ENCODE measurements around the gene ZNF284.
"Not testable (repeated sequence)": the region's sequence is repeated elsewhere in the genome, so short reads cannot be mapped to it uniquely, and the experiment has no call there.

The ZNF284 gene

DNA sequence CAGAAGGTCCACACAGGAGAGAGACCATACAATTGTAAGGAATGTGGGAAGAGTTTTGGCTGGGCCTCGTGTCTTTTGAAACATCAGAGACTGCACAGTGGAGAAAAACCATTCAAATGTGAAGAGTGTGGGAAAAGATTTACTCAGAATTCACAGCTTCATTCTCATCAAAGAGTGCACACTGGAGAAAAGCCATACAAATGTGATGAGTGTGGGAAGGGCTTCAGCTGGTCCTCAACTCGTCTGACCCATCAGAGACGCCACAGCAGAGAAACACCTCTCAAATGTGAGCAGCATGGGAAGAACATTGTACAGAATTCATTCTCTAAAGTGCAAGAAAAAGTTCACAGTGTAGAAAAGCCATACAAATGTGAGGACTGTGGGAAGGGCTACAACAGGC, 35.8 kb downstream of the ZNF284 start:
- H3K36me3 ChIP-seq = peaks cover 76% of the 10 kb centered on the region
- no peak for TF ChIP-seq Cebpa-rat (IDR thresholded peaks at IDR 0.05)

DNA sequence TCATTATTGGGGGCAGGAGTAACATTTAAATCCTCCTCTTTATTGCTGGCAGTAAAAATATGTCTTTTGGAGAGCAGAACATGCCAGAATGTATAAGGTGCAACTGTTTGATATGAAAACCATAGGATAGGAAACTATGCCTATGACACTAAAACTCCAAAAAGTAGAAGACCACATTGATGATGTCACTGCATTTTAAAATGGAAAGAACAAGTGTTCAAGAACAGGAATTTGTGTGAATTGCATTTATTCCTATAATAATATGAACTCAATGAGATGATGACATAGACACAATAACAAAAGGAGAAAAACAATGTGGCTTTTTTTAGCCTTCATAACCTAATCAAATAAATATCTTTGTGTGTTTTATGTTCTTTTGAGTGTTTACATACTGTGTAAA, 37.5 kb downstream of the ZNF284 start:
- Histone ChIP-seq H3K9me3 (peaks cover 55% of the 10 kb centered on the region), H3K27ac (no peak overlapping the region), H3K27me3 (no peaks in the 10 kb centered on the region), H3K4me3 (no peak overlapping the region), H3K9ac (no peak overlapping the region), H3K36me3 (peaks cover 59% of the 10 kb centered on the region), H3K4me2 (no peak overlapping the region), H4K20me1 (no peaks in the 10 kb centered on the region), H3K4me1 (peaks cover 19% of the 10 kb centered on the region)
- TF ChIP-seq Cebpa-rat (IDR thresholded peaks at IDR 0.05) = no peak

More for the DNA sequence above, 35.8 kb downstream of the ZNF284 start:
- Histone ChIP-seq H3K27ac (no peak overlapping the region), H3K4me3 (peak overlapping the region; percentile 39; the same call in 1 of the 2 replicates), H3K27me3 (no peaks in the 10 kb centered on the region), H4K20me1 (no peaks in the 10 kb centered on the region), H3K4me1 (peaks cover 12% of the 10 kb centered on the region), H3K9me3 (peaks cover 65% of the 10 kb centered on the region), H3K9ac (no peak overlapping the region), H3K4me2 (no peak overlapping the region)

DNA sequence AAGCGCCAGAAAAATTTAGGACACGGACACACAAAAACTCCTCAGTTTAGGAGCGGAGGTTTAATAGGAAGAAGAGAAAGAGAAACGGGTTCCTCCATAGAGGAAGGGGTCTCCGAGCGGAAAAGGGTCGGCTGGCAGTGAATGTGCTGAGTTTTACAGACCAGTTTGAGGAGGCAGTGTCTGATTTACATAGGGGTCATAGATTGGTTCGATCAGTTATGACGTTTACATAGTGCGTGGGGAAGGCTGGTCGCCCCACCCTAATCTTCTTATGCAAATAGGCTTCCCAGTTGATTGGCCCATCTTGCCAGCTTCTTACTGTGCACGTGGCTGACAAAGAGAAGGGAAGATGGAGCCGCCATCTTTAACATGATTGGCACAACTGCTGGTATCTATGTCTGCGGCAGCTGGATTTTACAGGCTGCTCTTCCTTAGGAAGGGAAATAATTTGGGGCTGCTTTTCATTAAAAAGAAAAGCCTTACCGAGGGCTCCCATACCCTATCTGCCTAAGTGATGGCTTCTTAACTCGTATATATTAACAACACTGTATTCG, 40.0 kb downstream of the ZNF284 start:
- H3K27ac ChIP-seq = no peak overlapping the region
- peak overlapping the region; percentile 86 for H3K4me2 ChIP-seq
- H3K9me3 ChIP-seq = peaks cover 31% of the 10 kb centered on the region
- no peaks in the 10 kb centered on the region for H4K20me1 ChIP-seq
- H3K4me1 ChIP-seq = peaks cover 24% of the 10 kb centered on the region
- peaks cover 47% of the 10 kb centered on the region for H3K36me3 ChIP-seq
- H3K4me3 ChIP-seq = peak overlapping the region; percentile 89
- H3K27me3 ChIP-seq = no peaks in the 10 kb centered on the region
- no peak overlapping the region for H3K9ac ChIP-seq
- TF ChIP-seq Cebpa-rat (IDR thresholded peaks at IDR 0.05) = no peak

DNA sequence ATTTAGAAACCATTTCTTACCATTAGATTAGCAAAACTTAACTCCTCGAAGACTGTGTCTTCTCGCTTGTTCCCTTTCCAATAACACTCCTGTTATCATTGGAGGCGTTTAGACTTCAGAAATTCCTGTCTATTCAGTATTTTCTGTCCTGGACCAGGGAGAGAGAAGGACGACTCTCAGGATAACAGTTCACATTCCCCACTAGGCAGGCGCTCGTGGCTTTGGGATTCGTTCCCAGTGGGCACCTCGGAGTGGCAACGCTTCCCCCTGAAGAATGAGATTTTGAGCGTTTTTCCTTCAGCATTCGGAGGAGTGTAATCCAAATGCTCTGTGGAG, 40.8 kb downstream of the ZNF284 start:
- H3K36me3 ChIP-seq = peaks cover 47% of the 10 kb centered on the region
- TF ChIP-seq Cebpa-rat (IDR thresholded peaks at IDR 0.05) = no peak
- H3K9me3 ChIP-seq = peaks cover 24% of the 10 kb centered on the region
- H4K20me1 ChIP-seq = no peaks in the 10 kb centered on the region
- no peak overlapping the region for H3K27ac ChIP-seq
- no peaks in the 10 kb centered on the region for H3K27me3 ChIP-seq
- H3K4me2 ChIP-seq = peak overlapping the region; percentile 86
- H3K9ac ChIP-seq = peak overlapping the region; percentile 87; the same call in 1 of the 2 replicates
- peak overlapping the region; percentile 89 for H3K4me3 ChIP-seq
- H3K4me1 ChIP-seq = peaks cover 24% of the 10 kb centered on the region

DNA sequence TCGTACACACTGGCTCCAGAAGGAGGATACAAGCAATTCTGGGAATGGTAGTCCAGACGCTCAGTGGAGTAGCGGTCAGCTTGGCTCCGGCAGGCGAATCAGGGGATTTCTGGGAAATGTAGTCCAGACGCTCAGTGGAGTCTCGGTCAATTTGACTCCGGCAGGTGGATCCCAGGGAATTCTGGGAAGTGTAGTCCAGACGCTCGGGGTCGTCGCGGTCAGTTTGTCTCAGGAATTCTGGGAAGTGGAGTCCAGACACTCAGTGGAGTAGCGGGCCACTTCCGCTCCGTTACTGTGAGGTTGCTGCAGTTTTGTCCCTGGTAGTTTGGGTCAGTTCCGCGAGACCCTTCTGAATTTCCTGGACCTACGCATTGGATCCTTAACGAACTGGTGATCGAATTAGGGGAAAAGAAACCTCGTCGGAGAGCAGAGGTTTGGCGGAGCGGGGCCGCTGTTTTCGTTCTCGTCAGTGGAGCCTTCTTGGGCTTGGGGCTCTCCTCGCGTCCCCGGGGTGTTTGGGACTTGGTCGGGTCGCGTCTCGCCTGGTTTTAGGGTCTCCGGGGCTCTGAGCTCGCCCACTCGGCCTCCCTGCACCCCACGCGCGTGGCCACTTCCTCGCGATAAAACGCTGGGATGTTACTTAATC, 41.3 kb downstream of the ZNF284 start, which contains the start of gene ZNF225:
ZNF225 (plus strand) TSS at position 262 of the 646 bp plus-strand sequence. CDS start 2,429 bp downstream, outside the sequence.
- Histone ChIP-seq H3K27me3 (no peaks in the 10 kb centered on the region), H3K4me2 (peak within 1 kb of the TSS; percentile 97), H3K4me1 (peaks cover 24% of the 10 kb centered on the region), H3K36me3 (peaks cover 47% of the 10 kb centered on the region), H4K20me1 (no peaks in the 10 kb centered on the region), H3K9ac (peak within 1 kb of the TSS; percentile 87), H3K27ac (peak within 1 kb of the TSS; percentile 71), H3K9me3 (peaks cover 19% of the 10 kb centered on the region), H3K4me3 (peak within 1 kb of the TSS; percentile 89)
- no peak for TF ChIP-seq Cebpa-rat (IDR thresholded peaks at IDR 0.05)

DNA sequence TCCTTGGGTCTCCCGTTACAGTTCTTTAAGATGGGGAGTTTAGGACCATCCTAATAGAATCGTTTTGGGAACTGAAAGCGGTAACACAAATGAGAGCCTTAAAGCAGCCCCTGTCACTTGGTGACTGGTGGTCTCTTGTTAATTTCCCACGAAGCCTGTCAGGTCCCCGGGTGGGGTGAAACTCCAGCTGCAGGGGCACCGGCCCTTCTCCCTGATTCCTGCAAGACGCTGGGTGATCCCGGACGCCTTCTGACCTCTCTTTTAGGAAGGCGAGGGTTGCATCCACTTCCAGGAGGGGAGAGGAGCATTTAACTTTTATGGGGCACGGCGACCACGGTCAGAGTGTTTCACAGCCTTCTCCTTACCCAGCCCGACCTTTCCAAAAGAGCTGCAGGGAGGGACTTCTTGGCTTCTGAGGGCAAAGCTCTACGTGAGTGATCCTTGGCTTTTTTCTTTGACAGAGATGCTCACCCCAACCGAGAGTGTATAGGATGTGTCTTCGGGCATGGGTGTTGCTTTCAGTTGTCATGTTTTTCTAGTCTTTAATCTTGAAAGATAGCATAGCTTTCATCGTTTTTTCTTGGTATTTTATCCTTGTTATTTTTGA, 41.9 kb downstream of the ZNF284 start:
- H3K27me3 ChIP-seq = no peaks in the 10 kb centered on the region
- H3K9me3 ChIP-seq = peaks cover 12% of the 10 kb centered on the region
- peaks cover 24% of the 10 kb centered on the region for H3K4me1 ChIP-seq
- H3K9ac ChIP-seq = peak overlapping the region; percentile 87
- peak overlapping the region; percentile 97 for H3K4me2 ChIP-seq
- no peaks in the 10 kb centered on the region for H4K20me1 ChIP-seq
- peak overlapping the region; percentile 71 for H3K27ac ChIP-seq
- H3K4me3 ChIP-seq = peak overlapping the region; percentile 89
- no peak for TF ChIP-seq Cebpa-rat (IDR thresholded peaks at IDR 0.05)
- peaks cover 47% of the 10 kb centered on the region for H3K36me3 ChIP-seq

DNA sequence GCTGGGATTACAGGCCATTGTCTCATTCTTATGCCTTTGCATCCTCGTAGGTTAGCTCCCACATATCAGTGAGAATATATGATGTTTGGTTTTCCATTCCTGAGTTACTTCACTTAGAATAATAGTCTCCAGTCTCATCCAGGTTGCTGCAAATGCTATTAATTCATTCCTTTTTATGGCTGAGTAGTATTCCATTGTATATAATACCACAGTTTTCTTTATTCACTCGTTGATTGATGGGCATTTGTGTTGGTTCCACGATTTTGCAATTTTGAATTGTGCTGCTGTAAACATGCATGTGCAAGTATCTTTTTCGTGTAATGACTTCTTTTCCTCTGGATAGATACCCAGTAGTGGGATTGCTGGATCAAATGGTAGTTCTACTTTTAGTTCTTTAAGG, 49.2 kb downstream of the ZNF284 start:
- peaks cover 90% of the 10 kb centered on the region for H3K36me3 ChIP-seq
- not testable (repeated sequence) for H3K27me3 ChIP-seq, H3K4me1 ChIP-seq, H4K20me1 ChIP-seq, H3K4me3 ChIP-seq, H3K4me2 ChIP-seq, H3K9ac ChIP-seq, H3K27ac ChIP-seq
- H3K9me3 ChIP-seq = peaks cover 42% of the 10 kb centered on the region

DNA sequence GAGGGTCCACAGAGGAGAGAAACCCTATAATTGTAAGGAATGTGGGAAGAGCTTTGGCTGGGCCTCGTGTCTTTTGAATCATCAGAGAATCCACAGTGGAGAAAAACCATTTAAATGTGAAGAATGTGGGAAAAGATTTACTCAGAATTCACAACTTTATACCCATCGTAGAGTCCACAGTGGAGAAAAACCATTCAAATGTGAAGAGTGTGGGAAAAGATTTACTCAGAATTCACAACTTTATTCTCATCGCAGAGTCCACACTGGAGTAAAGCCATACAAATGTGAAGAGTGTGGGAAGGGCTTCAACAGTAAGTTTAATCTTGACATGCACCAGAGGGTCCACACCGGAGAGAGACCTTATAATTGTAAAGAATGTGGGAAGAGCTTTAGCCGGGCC, 60.0 kb downstream of the ZNF284 start:
- no peak overlapping the region for H3K9ac ChIP-seq
- no peak overlapping the region for H3K4me3 ChIP-seq
- no peaks in the 10 kb centered on the region for H3K27me3 ChIP-seq
- H4K20me1 ChIP-seq = no peaks in the 10 kb centered on the region
- no peak overlapping the region for H3K4me2 ChIP-seq
- H3K36me3 ChIP-seq = peaks cover 61% of the 10 kb centered on the region
- no peak for TF ChIP-seq Cebpa-rat (IDR thresholded peaks at IDR 0.05)
- no peak overlapping the region for H3K27ac ChIP-seq
- no peaks in the 10 kb centered on the region for H3K4me1 ChIP-seq
- peaks cover 34% of the 10 kb centered on the region for H3K9me3 ChIP-seq
